Keratinocyte (primary cell): ENCODE results near the gene PRKN. TPM values are rescaled to one million over a fixed set of nuclear protein-coding genes. Genes with fewer than 3 reads are reported as not detected.

Experiments
- DNase-seq: peaks from one replicate; pipeline ENCODE4 v3.0.0-alpha.2; 2011; ENCODE audit warnings: low read depth, missing footprints, low spot score
- FAIRE-seq: peaks from 2 replicates; lab custom pipeline; 2011; peaks lifted over from hg19 to GRCh38; lab: Jason Lieb, UNC
- H2AFZ ChIP-seq: 2 replicates; pipeline ENCODE4 v1.6.0; 2012; ENCODE audit warnings: low read length, control low read depth, inconsistent platforms; ENCODE audit not compliant: control insufficient read depth
- H3K27ac ChIP-seq: 2 replicates; pipeline ENCODE4 v1.5.1; 2011; ENCODE audit warnings: low read length; ENCODE audit not compliant: control insufficient read depth, insufficient read depth
- H3K27me3 ChIP-seq: 3 replicates; pipeline ENCODE4 v1.6.0; 2011; ENCODE audit warnings: low read length; ENCODE audit not compliant: control insufficient read depth, insufficient read depth; ENCODE audit errors: extremely low read depth
- H3K36me3 ChIP-seq, 2 experiments: 2 replicates in 1 of 2; 3 replicates in 1 of 2; pipeline ENCODE4 v1.5.1; 2011; ENCODE audit warnings: low read length in 2 of 2, mild to moderate bottlenecking in 1 of 2; ENCODE audit not compliant: control insufficient read depth in 2 of 2, insufficient read depth in 2 of 2; ENCODE audit errors: extremely low read depth in 1 of 2
- H3K4me1 ChIP-seq: 3 replicates; pipeline ENCODE4 v1.5.1; 2011; ENCODE audit warnings: low read length; ENCODE audit not compliant: control insufficient read depth, insufficient read depth; ENCODE audit errors: extremely low read depth
- H3K4me2 ChIP-seq: 3 replicates; pipeline ENCODE4 v1.6.0; 2011; ENCODE audit warnings: low read depth, low read length; ENCODE audit not compliant: control insufficient read depth, insufficient read depth; ENCODE audit errors: extremely low read depth
- H3K4me3 ChIP-seq, 3 experiments: fragments of 200-600 bp in 1 of 3; sonication (generic) in 1 of 3; 2 replicates in 2 of 3; 3 replicates in 1 of 3; pipeline ENCODE4 v1.5.1; 2011 to 2016; ENCODE audit warnings: low read length in 3 of 3, mild to moderate bottlenecking in 3 of 3, control low read depth in 2 of 3, inconsistent platforms in 1 of 3, low read depth in 1 of 3, mixed read lengths in 1 of 3, mixed run types in 1 of 3, moderate library complexity in 1 of 3; ENCODE audit not compliant: control insufficient read depth in 2 of 3, insufficient read depth in 2 of 3; ENCODE audit errors: extremely low read depth in 1 of 3
- H3K79me2 ChIP-seq: 2 replicates; pipeline ENCODE4 v1.6.0; 2012; ENCODE audit warnings: low read length; ENCODE audit not compliant: control insufficient read depth, insufficient read depth
- H3K9ac ChIP-seq: 3 replicates; pipeline ENCODE4 v1.6.0; 2011; ENCODE audit warnings: low read length; ENCODE audit not compliant: control insufficient read depth, insufficient read depth; ENCODE audit errors: extremely low read depth
- H3K9me1 ChIP-seq: 3 replicates; pipeline ENCODE4 v1.6.0; 2011; ENCODE audit warnings: low read length; ENCODE audit not compliant: control insufficient read depth, insufficient read depth; ENCODE audit errors: extremely low read depth
- H3K9me3 ChIP-seq: 2 replicates; pipeline ENCODE4 v1.5.1; 2012; ENCODE audit warnings: low read depth, low read length; ENCODE audit not compliant: control insufficient read depth
- H4K20me1 ChIP-seq: 3 replicates; pipeline ENCODE4 v1.6.0; 2011; ENCODE audit warnings: low read length; ENCODE audit not compliant: control insufficient read depth, insufficient read depth; ENCODE audit errors: extremely low read depth
- EZH2 ChIP-seq: IDR thresholded peaks from one replicate; pipeline ENCODE4 v1.6.1; 2012; ENCODE audit warnings: inconsistent platforms, mild to moderate bottlenecking, low read length, moderate library complexity
- dilution Hi-C: fragments of 300-500 bp; cut with MboI; formaldehyde crosslinking; loops from one replicate; pipeline ENCODE4 v1.7.0; 2020; ENCODE audit warnings: low sequenced_read_pairs; ENCODE audit not compliant: extremely low pct_ligation_motif_present
- polyA plus RNA-seq, 5 experiments: library from polyadenylated mRNA; depleted of rRNA in 3 of 5; stranded (reverse) in 3 of 5; stranded (forward) in 1 of 5; unstranded in 1 of 5; fragments of >200 nt; gene quantifications; 1 replicate in 1 of 5; 2 replicates in 3 of 5; 3 replicates in 1 of 5; pipeline versions ENCODE4 v1.2.1 to v1.2.3, GENCODE V29; 2011 to 2012; ENCODE audit warnings: missing spikeins in 2 of 5, low read depth in 1 of 5, low replicate concordance in 1 of 5
- TF ChIP-seq, protein P1 (sequence below), 3 experiments: IDR thresholded peaks in 1 of 3; conservative IDR thresholded peaks in 1 of 3; optimal IDR thresholded peaks in 1 of 3; 2 replicates in 2 of 3; 3 replicates in 1 of 3; pipeline versions ENCODE3 to v1.5.1; 2011; ENCODE audit warnings: low read length in 3 of 3, mild to moderate bottlenecking in 3 of 3, moderate library complexity in 2 of 3, control low read depth in 1 of 3, inconsistent platforms in 1 of 3; ENCODE audit not compliant: insufficient read depth in 2 of 3; ENCODE audit errors: extremely low read depth in 1 of 3

The PRKN gene
- polyA plus RNA-seq, 1 donor (not counting 4 experiments of a cell fraction or from before 2014, with no cell fraction given) = 0.67 TPM

DNA sequence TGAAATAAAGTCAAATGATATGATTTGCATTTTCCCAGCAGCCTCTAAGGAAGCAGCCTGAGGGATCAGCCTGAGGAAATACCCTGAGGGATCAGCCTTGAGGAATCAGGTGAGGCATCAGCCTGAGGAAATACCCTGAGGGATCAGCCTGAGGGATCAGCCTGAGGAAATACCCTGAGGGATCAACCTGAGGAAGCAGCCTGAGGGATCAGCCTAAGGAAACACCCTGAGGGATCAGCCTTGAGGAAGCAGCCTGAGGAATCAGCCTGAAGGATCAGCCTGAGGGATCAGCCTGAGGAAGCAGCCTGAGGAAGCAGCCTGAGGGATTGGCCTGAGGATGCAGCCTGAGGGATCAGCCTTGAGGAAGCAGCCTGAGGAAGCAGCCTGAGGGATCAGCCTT, 784.0 kb downstream of the PRKN start:
- H3K9ac ChIP-seq = no peak overlapping the region
- H3K9me1 ChIP-seq = no peaks in the 10 kb centered on the region
- H3K4me2 ChIP-seq = no peak overlapping the region
- no peaks in the 10 kb centered on the region for H3K4me1 ChIP-seq
- DNase-seq (no peak), FAIRE-seq (no peak)
- dilution Hi-C loops = no loop called here
- no peak overlapping the region for H2AFZ ChIP-seq
- no peak overlapping the region for H3K4me3 ChIP-seq
- H4K20me1 ChIP-seq = no peaks in the 10 kb centered on the region
- H3K79me2 ChIP-seq = no peaks in the 10 kb centered on the region
- no peaks in the 10 kb centered on the region for H3K9me3 ChIP-seq
- H3K27ac ChIP-seq = no peak overlapping the region
- TF ChIP-seq EZH2 = no peak
- TF ChIP-seq, protein P1, sequence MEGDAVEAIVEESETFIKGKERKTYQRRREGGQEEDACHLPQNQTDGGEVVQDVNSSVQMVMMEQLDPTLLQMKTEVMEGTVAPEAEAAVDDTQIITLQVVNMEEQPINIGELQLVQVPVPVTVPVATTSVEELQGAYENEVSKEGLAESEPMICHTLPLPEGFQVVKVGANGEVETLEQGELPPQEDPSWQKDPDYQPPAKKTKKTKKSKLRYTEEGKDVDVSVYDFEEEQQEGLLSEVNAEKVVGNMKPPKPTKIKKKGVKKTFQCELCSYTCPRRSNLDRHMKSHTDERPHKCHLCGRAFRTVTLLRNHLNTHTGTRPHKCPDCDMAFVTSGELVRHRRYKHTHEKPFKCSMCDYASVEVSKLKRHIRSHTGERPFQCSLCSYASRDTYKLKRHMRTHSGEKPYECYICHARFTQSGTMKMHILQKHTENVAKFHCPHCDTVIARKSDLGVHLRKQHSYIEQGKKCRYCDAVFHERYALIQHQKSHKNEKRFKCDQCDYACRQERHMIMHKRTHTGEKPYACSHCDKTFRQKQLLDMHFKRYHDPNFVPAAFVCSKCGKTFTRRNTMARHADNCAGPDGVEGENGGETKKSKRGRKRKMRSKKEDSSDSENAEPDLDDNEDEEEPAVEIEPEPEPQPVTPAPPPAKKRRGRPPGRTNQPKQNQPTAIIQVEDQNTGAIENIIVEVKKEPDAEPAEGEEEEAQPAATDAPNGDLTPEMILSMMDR (optimal IDR thresholded peaks at IDR 0.05 in 1 of 3, IDR thresholded peaks at IDR 0.05 in 1 of 3, conservative IDR thresholded peaks at IDR 0.05 in 1 of 3; ENCODE audit: extremely low read depth in 1 of 3, insufficient read depth in 2 of 3, low read length in 3 of 3) = no peak
- H3K36me3 ChIP-seq = no peaks in the 10 kb centered on the region
- H3K27me3 ChIP-seq = no peaks in the 10 kb centered on the region

DNA sequence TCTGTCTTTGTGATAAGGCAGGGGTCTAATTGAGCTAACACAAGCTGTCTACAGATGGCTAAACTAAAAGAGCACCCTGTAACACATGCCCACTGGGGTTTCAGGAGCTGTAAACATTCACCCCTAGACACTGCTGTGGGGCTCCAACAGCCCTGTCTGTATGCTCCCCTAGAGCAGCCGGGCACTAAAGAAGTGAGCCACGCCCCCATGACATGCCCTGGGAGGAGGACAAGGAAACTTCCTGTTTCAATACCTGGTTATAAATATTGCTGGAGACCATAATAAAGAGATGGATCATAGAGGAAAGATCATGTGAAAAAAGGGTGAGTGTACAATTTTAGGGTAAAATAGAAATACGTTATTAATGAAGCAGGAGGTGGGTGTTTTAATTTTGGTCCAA, 786.0 kb downstream of the PRKN start:
- Histone ChIP-seq H4K20me1 (no peaks in the 10 kb centered on the region), H3K36me3 (no peaks in the 10 kb centered on the region), H3K4me3 (no peak overlapping the region), H2AFZ (no peak overlapping the region), H3K9ac (no peak overlapping the region), H3K4me1 (no peaks in the 10 kb centered on the region), H3K27me3 (no peaks in the 10 kb centered on the region), H3K9me1 (no peaks in the 10 kb centered on the region), H3K79me2 (no peaks in the 10 kb centered on the region), H3K4me2 (no peak overlapping the region), H3K9me3 (no peaks in the 10 kb centered on the region), H3K27ac (no peak overlapping the region)
- DNase-seq (no peak), FAIRE-seq (no peak)
- dilution Hi-C loops = no loop called here
- TF ChIP-seq, protein P1 (optimal IDR thresholded peaks at IDR 0.05 in 1 of 3, IDR thresholded peaks at IDR 0.05 in 1 of 3, conservative IDR thresholded peaks at IDR 0.05 in 1 of 3; ENCODE audit: extremely low read depth in 1 of 3, insufficient read depth in 2 of 3, low read length in 3 of 3) = no peak
- TF ChIP-seq EZH2 = no peak
